Lower lobe of right lung (tissue), 2 donors: ENCODE data around the gene SEC61A2. TPM values are rescaled to one million over a fixed set of nuclear protein-coding genes. Genes with fewer than 3 reads are reported as not detected.

ENCODE experiments used
- ATAC-seq, 2 donors: fragments of 200-7000 bp; cut with Tn5 transposase; one replicate each; pipeline ENCODE4 v1.9.1; 2020 to 2022; ENCODE audit warnings: mild to moderate bottlenecking in 2 of 2, moderate library complexity in 2 of 2
- DNase-seq: peaks from one replicate; pipeline ENCODE4 v3.0.0-alpha.2; 2020
- H3K27ac ChIP-seq: fragments of 200-600 bp; one replicate; pipeline ENCODE4 v1.8.0; 2022
- H3K27me3 ChIP-seq: fragments of 200-600 bp; one replicate; pipeline ENCODE4 v1.8.0; 2022; ENCODE audit warnings: low read depth
- H3K36me3 ChIP-seq: fragments of 200-600 bp; one replicate; pipeline ENCODE4 v1.8.0; 2022; ENCODE audit warnings: mild to moderate bottlenecking
- H3K4me1 ChIP-seq: fragments of 200-600 bp; one replicate; pipeline ENCODE4 v1.8.0; 2022
- H3K4me3 ChIP-seq: fragments of 200-600 bp; one replicate; pipeline ENCODE4 v1.8.0; 2022; ENCODE audit warnings: mild to moderate bottlenecking
- H3K9me3 ChIP-seq: fragments of 200-600 bp; one replicate; pipeline ENCODE4 v1.8.0; 2022
- CTCF ChIP-seq: fragments of 200-600 bp; IDR thresholded peaks from one replicate; pipeline ENCODE4 v1.8.0; 2022; ENCODE audit warnings: antibody characterized with exemption, mild to moderate bottlenecking
- intact Hi-C: fragments of 100-400 bp; cut with DNase I; formaldehyde crosslinking; loops from one replicate; pipeline ENCODE4 v1.11.0; 2022
- total RNA-seq: library from RNA; stranded (reverse); fragmentation: NEBNext Ultra II Directional; extraction: Animal tissue kit (Norgen Biotek cat#: 25700); gene quantifications from one replicate; pipeline ENCODE4 v1.2.1, GENCODE V29; 2021
- donor health status: DM: no; HTN: yes; CAD: no; lungs with severe emphysema.

Gene SEC61A2
- total RNA-seq, 1 donor from 2014 or later, result 5.3 TPM

- no peak overlapping the region for H3K27ac ChIP-seq
- no peaks in the 10 kb centered on the region for H3K4me1 ChIP-seq
- no peaks in the 10 kb centered on the region for H3K27me3 ChIP-seq
- intact Hi-C loops, result no loop called here
- DNase-seq (no peak), ATAC-seq (no peak)
- H3K9me3 ChIP-seq, result no peaks in the 10 kb centered on the region
- no peak overlapping the region for H3K4me3 ChIP-seq
- peaks cover 60% of the 10 kb centered on the region for H3K36me3 ChIP-seq
- no peak for TF ChIP-seq CTCF
Observed at GRCh38 chr10:12113627-12114026, 15.8 kb upstream of the SEC61A2 start.

GRCh38 chr10:12121673-12122072 is 7.8 kb upstream of the SEC61A2 start:
- H3K27ac ChIP-seq, result no peak overlapping the region
- TF ChIP-seq CTCF, result no peak
- H3K9me3 ChIP-seq, result no peaks in the 10 kb centered on the region
- intact Hi-C loops, result no loop called here
- DNase-seq (no peak), ATAC-seq (no peak)
- no peak overlapping the region for H3K4me3 ChIP-seq
- no peaks in the 10 kb centered on the region for H3K27me3 ChIP-seq
- no peaks in the 10 kb centered on the region for H3K4me1 ChIP-seq
- H3K36me3 ChIP-seq, result peaks cover 50% of the 10 kb centered on the region

GRCh38 chr10:12130237-12130872 is 878 bp downstream of the SEC61A2 start:
- Histone ChIP-seq H3K9me3 (no peaks in the 10 kb centered on the region), H3K27me3 (no peaks in the 10 kb centered on the region), H3K36me3 (peaks cover 1% of the 10 kb centered on the region), H3K4me3 (peak overlapping the region; percentile 98), H3K27ac (peak overlapping the region; percentile 91), H3K4me1 (peaks cover 14% of the 10 kb centered on the region)
- TF ChIP-seq CTCF, result peak; percentile 47
- DNase-seq (no peak), ATAC-seq (peak; percentile 18 to 43)
- intact Hi-C loops, result no loop called here

- TF ChIP-seq CTCF, result no peak
- DNase-seq (no peak), ATAC-seq (peak in 1 of 2 donors; percentile 33)
- H3K9me3 ChIP-seq, result no peaks in the 10 kb centered on the region
- H3K4me1 ChIP-seq, result peaks cover 2% of the 10 kb centered on the region
- H3K27me3 ChIP-seq, result no peaks in the 10 kb centered on the region
- H3K27ac ChIP-seq, result no peak overlapping the region
- no peak overlapping the region for H3K4me3 ChIP-seq
- peaks cover 35% of the 10 kb centered on the region for H3K36me3 ChIP-seq
- intact Hi-C loops, result no loop called here
Observed at GRCh38 chr10:12135631-12136030, 6.2 kb downstream of the SEC61A2 start.

GRCh38 chr10:12140038-12140437 is 10.6 kb downstream of the SEC61A2 start:
- DNase-seq (no peak), ATAC-seq (no peak)
- no peak for TF ChIP-seq CTCF
- Histone ChIP-seq H3K36me3 (peaks cover 65% of the 10 kb centered on the region), H3K27me3 (no peaks in the 10 kb centered on the region), H3K4me1 (no peaks in the 10 kb centered on the region), H3K4me3 (no peak overlapping the region), H3K27ac (no peak overlapping the region), H3K9me3 (no peaks in the 10 kb centered on the region)
- intact Hi-C loops, result no loop called here
